Measurements from ENCODE around the gene SMCO2. TPM values are rescaled to one million over a fixed set of nuclear protein-coding genes. Genes with fewer than 3 reads are reported as not detected.

SMCO2 gene
- total RNA-seq, 1 donor from 2014 or later: not detected

DNA sequence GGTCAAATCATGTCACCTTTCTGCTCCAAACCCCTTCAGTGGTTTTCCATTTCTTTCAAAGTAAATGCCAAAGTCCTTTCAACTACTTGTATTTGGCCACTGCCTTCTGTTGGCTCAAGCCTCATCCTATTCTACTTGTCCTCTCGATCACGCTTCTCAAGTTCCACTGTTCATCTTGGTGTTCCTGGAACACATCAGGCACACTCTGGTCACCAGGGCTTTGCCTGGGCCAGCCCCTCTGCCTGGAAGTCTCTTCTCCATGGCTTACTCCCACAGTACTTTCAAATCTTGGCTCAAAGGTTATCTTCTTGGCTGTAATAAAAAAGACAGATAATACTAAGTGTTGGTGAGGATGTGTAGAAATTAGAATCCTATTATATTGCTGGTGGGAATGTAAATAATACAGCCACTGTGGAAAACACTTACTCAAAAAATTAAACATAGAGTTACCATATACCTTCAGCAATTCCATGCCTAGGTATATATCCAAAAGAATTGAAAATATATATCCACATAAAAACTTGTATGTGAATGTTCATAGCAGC, 60.2 kb downstream of the SMCO2 start:
- TF ChIP-seq CTCF (IDR thresholded peaks at IDR 0.05; ENCODE audit: borderline replicate concordance): no peak
- Histone ChIP-seq H3K27me3 (ENCODE audit: low read depth) (no peaks in the 10 kb centered on the region), H3K4me1 (peaks cover 29% of the 10 kb centered on the region), H3K36me3 (no peaks in the 10 kb centered on the region), H3K9me3 (replicated peaks) (peaks cover 7% of the 10 kb centered on the region), H3K27ac (replicated peaks) (peak overlapping the region; percentile 83), H3K4me3 (no peak overlapping the region)
- intact Hi-C loops (cut with micrococcal nuclease): no loop called here
- peak; percentile 70 for DNase-seq

GRCh38 chr12:27508736-27509431, 62.3 kb downstream of the SMCO2 start:
- Histone ChIP-seq H3K27ac (replicated peaks) (peak overlapping the region; percentile 10), H3K36me3 (no peaks in the 10 kb centered on the region), H3K27me3 (ENCODE audit: low read depth) (no peaks in the 10 kb centered on the region), H3K4me3 (no peak overlapping the region), H3K9me3 (replicated peaks) (no peaks in the 10 kb centered on the region), H3K4me1 (peaks cover 28% of the 10 kb centered on the region)
- intact Hi-C loops (cut with micrococcal nuclease): no loop called here
- no peak for TF ChIP-seq CTCF (IDR thresholded peaks at IDR 0.05; ENCODE audit: borderline replicate concordance)
- DNase-seq: no peak

DNA sequence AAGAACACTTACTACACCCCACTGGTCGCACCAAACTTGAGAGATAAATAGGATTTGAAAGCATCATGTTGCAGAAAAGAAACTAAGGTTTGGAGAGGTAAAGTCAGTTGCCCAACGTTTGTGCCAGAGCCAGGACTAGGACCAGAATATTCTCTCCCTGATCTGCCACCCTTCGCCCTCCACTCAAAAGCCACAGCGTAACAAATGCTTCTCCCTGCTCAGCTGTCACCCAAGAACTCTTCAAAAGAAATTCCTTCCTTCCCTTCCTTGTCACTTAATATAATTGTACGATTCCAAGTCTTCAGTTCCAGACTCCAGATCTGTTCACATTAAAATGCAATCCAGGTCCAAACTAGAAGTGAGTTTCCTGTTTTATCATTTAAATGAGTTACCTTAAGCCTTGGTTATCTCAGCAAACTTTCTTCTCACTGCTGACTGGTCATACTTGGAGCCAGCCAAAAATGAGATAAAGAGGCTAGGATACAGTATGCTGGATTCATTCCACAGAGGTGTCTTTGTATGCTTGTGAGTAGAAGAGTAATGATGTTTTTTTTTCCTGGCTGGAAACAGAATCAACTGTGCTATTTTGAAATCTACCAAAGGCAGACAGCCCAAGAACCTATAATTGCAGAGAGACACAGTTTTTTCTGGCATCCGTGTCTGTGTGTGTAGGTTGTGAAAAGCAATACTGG, 64.6 kb downstream of the SMCO2 start:
- H3K36me3 ChIP-seq: no peaks in the 10 kb centered on the region
- no peak for DNase-seq
- peaks cover 17% of the 10 kb centered on the region for H3K4me1 ChIP-seq
- H3K4me3 ChIP-seq: peak overlapping the region; percentile 1
- TF ChIP-seq CTCF (IDR thresholded peaks at IDR 0.05; ENCODE audit: borderline replicate concordance): no peak
- H3K9me3 ChIP-seq (replicated peaks): no peaks in the 10 kb centered on the region
- no peaks in the 10 kb centered on the region for H3K27me3 ChIP-seq (ENCODE audit: low read depth)
- intact Hi-C loops (cut with micrococcal nuclease): no loop called here
- peak overlapping the region; percentile 86 for H3K27ac ChIP-seq (replicated peaks)

DNA sequence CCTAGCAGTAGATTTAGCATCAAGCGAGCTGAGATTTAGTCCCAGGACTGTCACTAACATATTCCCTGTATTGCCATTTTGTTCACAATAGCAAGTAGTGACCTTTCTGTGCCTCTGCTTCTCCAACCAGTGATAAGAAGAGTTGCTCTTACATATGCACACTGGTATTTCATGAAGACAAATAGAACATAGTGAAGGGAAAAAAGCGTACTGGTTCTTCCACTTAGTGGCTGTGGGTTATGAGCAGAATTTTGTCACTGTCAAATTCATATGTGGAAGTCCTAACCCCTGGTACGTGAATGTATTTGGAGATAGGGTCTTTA, 65.1 kb downstream of the SMCO2 start:
- DNase-seq: no peak
- Histone ChIP-seq H3K36me3 (no peaks in the 10 kb centered on the region), H3K4me3 (peak overlapping the region; percentile 1), H3K27ac (replicated peaks) (peak overlapping the region; percentile 86), H3K9me3 (replicated peaks) (no peaks in the 10 kb centered on the region), H3K4me1 (peaks cover 17% of the 10 kb centered on the region), H3K27me3 (ENCODE audit: low read depth) (no peaks in the 10 kb centered on the region)
- no peak for TF ChIP-seq CTCF (IDR thresholded peaks at IDR 0.05; ENCODE audit: borderline replicate concordance)
- intact Hi-C loops (cut with micrococcal nuclease): no loop called here

DNA sequence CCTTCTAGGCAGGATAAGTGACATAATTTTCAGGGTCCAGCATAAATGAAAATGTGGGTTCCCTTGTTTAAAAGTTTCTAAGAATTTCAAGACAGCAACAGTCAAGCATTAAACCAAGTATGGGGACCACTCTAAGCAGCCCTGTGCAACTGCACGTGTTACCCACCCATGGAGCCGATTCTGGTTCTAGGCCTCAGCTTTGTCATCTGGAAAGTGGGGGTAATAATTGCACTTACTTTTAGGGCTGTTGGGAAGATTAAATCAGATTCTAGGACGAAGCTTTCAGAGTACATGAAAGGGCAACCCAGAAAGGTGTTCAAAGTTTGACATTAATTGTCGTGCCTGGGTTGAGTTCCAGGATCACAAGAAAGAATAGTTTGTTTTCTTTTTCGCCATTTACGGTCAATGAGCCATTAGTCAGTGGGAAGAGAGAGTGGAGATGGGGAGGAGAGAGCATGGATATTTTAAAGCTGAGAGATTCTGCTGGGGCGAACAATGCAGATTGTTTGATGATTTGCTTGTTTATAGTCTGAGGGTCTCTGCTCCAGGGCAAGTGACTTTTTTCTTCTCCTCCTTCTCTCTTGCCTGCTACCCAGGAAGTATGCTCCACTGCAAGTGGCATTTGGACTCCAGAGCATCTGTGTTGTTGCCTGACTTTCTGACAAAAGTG, 66.8 kb downstream of the SMCO2 start:
- H3K27me3 ChIP-seq (ENCODE audit: low read depth): no peaks in the 10 kb centered on the region
- no peak for TF ChIP-seq CTCF (IDR thresholded peaks at IDR 0.05; ENCODE audit: borderline replicate concordance)
- DNase-seq: no peak
- H3K36me3 ChIP-seq: no peaks in the 10 kb centered on the region
- H3K4me1 ChIP-seq: peaks cover 17% of the 10 kb centered on the region
- no peaks in the 10 kb centered on the region for H3K9me3 ChIP-seq (replicated peaks)
- intact Hi-C loops (cut with micrococcal nuclease): no loop called here
- H3K27ac ChIP-seq (replicated peaks): peak overlapping the region; percentile 86
- no peak overlapping the region for H3K4me3 ChIP-seq

All from left ventricle myocardium inferior (tissue), 1 donor.